Astrocyte of the cerebellum (primary cell): ENCODE results near the gene HTRA2.
A peak's percentile ranks its signal among the peaks of the same experiment; 100 is the strongest.

Experiments
- DNase-seq: peaks from one replicate; pipeline ENCODE4 v3.0.0-alpha.2; 2011; ENCODE audit warnings: low read depth
- H3K4me3 ChIP-seq: 2 replicates; pipeline ENCODE4 v1.5.1; 2011; ENCODE audit warnings: mild to moderate bottlenecking, low read depth, low read length, moderate library complexity
- in situ Hi-C: cut with HindIII; loops from 2 replicates; pipeline ENCODE4 v1.10.0; 2017; ENCODE audit warnings: low sequenced_read_pairs
- TF ChIP-seq, protein P1 (sequence below): IDR thresholded peaks from 2 replicates; pipeline ENCODE4 v1.5.1; 2012; ENCODE audit warnings: low read length, low read depth, moderate library complexity, mild to moderate bottlenecking; ENCODE audit errors: missing control alignments

The HTRA2 gene

DNA sequence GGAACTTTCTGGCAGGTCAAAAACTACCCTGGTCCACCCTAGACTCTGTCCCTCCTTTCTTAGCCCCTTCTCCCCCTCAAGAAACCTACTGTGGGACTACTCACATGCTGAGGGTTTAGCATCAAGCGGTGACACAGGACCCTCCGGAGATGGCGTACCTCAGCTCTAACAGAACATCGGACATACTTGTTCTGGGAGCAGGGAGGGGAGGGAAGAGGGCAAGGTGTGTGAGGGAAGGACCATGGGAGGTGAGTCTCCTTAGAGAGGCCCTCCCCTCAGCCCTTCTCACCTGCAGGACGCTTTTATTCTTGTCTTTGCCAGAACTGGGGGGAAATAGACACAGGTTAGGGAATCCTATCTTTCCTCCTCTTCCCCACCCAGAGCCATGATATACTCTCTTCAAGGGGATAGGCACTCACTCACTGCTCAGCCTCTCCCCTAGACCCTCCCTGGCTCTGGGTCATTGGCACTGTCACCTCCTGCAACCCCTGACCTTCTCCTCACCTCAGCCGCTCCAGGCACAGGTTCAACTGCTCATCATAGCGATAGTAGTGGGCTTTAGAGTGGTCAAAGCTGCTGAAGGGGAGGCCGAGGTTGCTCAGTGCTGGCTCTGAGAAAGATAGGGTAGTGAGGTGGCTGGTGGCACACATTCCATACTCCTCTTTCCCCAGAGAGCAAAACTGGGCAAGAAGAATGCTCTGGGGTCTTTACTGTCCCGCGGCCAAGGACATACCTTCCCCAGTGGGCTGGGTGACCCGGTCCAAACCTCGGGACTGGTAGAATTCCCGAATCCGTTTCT is 24.1 kb upstream of the HTRA2 start:
- H3K4me3 ChIP-seq, result peak overlapping the region; percentile 14
- DNase-seq, result no peak
- TF ChIP-seq, protein P1, sequence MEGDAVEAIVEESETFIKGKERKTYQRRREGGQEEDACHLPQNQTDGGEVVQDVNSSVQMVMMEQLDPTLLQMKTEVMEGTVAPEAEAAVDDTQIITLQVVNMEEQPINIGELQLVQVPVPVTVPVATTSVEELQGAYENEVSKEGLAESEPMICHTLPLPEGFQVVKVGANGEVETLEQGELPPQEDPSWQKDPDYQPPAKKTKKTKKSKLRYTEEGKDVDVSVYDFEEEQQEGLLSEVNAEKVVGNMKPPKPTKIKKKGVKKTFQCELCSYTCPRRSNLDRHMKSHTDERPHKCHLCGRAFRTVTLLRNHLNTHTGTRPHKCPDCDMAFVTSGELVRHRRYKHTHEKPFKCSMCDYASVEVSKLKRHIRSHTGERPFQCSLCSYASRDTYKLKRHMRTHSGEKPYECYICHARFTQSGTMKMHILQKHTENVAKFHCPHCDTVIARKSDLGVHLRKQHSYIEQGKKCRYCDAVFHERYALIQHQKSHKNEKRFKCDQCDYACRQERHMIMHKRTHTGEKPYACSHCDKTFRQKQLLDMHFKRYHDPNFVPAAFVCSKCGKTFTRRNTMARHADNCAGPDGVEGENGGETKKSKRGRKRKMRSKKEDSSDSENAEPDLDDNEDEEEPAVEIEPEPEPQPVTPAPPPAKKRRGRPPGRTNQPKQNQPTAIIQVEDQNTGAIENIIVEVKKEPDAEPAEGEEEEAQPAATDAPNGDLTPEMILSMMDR, result no peak
- in situ Hi-C loops, result no loop called here

DNA sequence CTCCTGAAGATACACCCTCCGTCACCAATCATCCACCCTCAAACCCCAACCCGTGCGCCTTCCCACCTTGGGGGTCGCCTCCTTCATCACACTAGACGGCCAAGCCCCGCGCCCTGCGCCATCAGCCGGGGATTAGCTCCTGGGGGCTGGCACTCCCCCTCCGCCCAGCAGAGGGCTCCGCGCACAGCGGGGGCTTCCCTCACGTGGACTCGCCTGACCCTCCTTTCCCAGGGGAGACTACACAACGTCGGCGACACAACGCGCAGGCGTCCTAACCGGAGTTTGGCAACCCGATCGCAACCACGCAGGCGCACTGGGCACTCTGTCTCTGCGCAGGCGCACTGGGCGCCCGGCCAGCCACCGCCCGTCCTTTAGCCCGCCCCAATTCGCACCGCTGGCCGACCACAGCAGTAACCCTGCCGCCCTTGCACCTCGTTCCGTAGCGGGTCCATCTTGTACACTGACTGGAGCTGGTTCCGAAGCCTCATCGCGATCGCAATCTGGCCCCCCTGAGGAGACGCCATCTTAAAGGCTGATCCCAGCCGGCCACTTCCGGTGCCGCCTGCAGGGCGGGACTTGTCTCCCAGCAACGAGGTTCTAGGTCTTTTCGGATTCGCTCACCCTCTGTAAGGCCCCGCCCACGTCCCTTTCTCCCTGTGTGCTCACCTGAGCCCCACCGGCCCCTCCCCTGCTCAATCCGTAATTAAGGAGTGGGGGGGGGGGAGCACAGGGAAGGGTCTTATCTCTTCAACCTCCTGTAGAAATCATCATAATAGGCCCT is 22.4 kb upstream of the HTRA2 start, which contains the start of gene PCGF1:
TSS of gene PCGF1 (minus strand) at position 551 of the 781 bp plus-strand sequence. CDS start at position 524, 27 bp downstream.
- in situ Hi-C loops, result no loop called here
- DNase-seq, result peak; percentile 93
- TF ChIP-seq, protein P1, result peak; percentile 27
- H3K4me3 ChIP-seq, result peak within 1 kb of the TSS; percentile 89

DNA sequence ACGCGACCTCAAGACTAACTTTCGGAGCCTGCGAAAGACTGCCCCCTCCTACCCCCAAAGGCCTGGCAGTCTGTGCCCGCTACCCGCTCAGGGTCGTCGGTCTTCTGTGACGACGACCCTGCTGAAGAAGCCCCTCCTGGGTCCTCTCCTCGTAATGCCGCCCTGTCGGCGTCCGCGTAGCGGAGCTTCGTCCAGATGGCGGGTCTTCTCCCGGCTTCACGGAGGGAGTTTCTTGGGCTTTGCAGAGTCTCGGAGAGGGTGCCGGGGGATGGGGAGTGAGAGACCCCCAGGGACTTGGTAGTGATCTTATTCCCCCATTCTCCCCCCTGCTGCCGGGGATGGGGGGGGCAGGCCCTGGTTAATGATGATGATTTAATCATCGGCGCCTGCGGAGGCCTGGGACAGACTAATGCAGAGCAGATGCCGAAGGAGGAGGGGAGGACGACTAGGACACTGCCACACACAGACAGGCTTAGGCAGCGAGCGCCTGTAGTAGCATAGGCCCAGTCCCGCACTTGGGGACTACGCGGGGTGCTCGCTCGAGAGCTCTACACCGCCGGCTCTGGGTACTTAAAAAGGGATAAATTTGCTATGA is 21.7 kb upstream of the HTRA2 start:
- TF ChIP-seq, protein P1, result no peak
- no peak for DNase-seq
- H3K4me3 ChIP-seq, result peak overlapping the region; percentile 89
- in situ Hi-C loops, result no loop called here

- H3K4me3 ChIP-seq, result no peak overlapping the region
- TF ChIP-seq, protein P1, result no peak
- no peak for DNase-seq
- in situ Hi-C loops, result no loop called here
These were observed 19.5 kb upstream of the HTRA2 start for GRCh38 chr2:74510272-74510671.

DNA sequence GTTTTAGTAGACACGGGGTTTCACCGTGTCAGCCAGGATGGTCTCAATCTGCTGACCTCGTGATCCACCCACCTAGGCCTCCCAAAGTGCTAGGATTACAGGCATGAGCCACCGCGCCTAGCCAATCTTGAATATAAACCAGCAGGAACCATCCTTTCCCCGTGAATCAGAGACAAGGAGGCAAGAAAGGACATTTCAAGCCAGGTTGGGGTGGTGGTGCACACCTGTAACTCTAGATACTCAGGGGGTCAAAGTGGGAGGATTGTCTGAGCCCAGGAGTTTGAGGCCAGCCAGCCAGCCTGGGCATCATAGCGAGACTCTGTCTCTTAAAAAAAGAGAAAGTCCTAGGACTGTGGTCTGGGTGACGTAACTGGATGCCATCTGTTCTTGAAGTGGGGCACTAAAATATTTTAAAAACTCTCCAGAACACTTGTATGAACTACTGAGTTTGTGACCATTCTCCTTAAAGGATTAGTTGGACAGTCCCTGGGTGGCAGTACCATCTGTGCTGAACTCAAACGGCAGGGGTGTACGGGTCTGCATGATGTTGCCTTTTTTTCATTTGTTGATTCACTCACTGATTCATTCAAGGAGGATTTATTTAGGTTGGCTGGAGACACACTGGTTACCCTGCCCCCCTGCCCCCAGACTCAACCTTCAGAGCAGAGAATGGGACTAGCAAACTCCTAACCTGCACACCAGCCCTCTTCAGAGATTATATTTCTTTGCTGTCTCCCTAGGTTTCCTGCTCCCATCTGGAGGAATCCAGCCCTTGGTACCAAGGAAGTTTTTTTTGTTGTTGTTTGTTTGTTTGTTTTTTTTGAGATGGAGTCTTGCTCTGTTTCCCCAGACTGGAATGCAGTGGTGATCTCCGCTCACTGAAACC is 18.4 kb upstream of the HTRA2 start:
- no peak for DNase-seq
- in situ Hi-C loops, result no loop called here
- TF ChIP-seq, protein P1, result no peak
- no peak overlapping the region for H3K4me3 ChIP-seq
